Measurements from ENCODE around the gene MOV10L1. TPM values are rescaled to one million over a fixed set of nuclear protein-coding genes. Genes with fewer than 3 reads are reported as not detected.
A peak's percentile ranks its signal among the peaks of the same experiment; 100 is the strongest.

The MOV10L1 gene
- total and polyA plus RNA-seq, 2 donors from 2014 or later = 0.38 to 0.62 TPM

DNA sequence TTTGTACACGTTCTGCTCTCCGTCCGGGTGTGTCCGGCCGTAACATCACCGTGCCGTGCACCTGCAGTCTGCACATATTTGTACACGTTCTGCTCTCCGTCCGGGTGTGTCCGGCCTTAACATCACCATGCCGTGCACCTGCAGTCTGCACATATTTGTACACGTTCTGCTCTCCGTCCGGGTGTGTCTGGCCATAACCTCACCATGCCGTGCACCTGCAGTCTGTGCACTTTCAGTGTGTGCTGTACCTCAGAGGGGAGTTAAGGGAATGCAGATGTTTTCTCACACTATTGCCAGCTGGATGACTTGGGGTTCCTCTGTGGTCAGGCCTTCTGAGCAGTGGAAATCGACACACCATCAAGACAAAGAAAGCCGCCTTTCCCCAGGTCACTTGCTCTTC lies 35.9 kb upstream of the MOV10L1 start:
- no peak for FAIRE-seq
- no peak overlapping the region for H3K4me3 ChIP-seq (ENCODE audit: low read length in 3 of 3)
- no peak overlapping the region for H3K27ac ChIP-seq (ENCODE audit: low read depth in 2 of 2, low read length in 2 of 2)
- H3K27me3 ChIP-seq (ENCODE audit: control insufficient read depth, insufficient read depth, low read length) = no peaks in the 10 kb centered on the region
- TF ChIP-seq, protein P1, sequence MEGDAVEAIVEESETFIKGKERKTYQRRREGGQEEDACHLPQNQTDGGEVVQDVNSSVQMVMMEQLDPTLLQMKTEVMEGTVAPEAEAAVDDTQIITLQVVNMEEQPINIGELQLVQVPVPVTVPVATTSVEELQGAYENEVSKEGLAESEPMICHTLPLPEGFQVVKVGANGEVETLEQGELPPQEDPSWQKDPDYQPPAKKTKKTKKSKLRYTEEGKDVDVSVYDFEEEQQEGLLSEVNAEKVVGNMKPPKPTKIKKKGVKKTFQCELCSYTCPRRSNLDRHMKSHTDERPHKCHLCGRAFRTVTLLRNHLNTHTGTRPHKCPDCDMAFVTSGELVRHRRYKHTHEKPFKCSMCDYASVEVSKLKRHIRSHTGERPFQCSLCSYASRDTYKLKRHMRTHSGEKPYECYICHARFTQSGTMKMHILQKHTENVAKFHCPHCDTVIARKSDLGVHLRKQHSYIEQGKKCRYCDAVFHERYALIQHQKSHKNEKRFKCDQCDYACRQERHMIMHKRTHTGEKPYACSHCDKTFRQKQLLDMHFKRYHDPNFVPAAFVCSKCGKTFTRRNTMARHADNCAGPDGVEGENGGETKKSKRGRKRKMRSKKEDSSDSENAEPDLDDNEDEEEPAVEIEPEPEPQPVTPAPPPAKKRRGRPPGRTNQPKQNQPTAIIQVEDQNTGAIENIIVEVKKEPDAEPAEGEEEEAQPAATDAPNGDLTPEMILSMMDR (IDR thresholded peaks at IDR 0.05; ENCODE audit: borderline replicate concordance, extremely low read depth, insufficient read depth) = no peak
- H3K4me1 ChIP-seq (ENCODE audit: control insufficient read depth in 2 of 3, insufficient read depth in 2 of 3, low read depth in 1 of 3, low read length in 3 of 3) = no peaks in the 10 kb centered on the region
- H3K36me3 ChIP-seq (ENCODE audit: control insufficient read depth in 2 of 3, insufficient read depth in 3 of 3, low read length in 3 of 3) = no peaks in the 10 kb centered on the region
- peak in 2 of 5 donors; percentile 9 to 37 for DNase-seq
- H3K9ac ChIP-seq (ENCODE audit: low read length in 3 of 3) = no peak overlapping the region
- H3K9me3 ChIP-seq (ENCODE audit: control insufficient read depth in 2 of 3, insufficient read depth in 1 of 3, low read length in 3 of 3) = no peaks in the 10 kb centered on the region
- intact Hi-C loops (cut with DNase I) = no loop called here

DNA sequence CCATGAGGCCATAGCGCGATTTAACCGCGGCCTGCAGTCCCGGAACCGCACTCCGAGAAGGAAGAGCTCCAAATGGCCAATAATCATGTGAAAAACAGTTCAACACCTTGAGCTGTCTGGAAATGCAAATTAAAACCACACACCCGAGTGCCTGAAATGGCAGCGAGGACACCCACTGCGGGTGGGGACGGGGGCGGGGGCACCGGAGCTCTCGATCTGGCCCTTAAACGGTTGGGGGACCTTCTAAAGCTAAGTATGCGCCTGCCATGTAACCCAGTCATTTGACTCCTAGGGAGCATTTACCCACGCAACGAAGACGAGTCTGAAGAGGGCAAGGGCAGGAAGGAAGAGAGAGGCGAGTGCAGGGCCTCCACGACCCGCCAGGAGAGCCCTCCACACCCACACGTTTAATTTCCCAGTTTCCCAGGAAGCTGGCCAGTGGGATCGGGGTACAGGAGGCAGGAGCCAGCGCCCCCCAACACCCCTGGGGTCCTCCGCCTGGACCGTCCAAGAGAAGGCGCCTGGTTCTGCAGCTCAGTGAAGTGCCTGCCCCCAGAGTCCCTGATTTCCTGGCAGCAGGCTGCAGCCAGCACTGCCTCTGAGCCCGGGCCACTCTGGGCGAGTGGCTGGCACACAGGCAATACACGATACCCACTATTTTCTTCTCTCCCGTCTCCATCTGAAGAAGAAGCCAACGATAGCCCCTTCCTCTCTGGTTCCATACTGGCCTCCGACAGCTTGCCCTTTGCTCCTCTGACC lies 33.4 kb upstream of the MOV10L1 start:
- intact Hi-C loops (cut with DNase I) = no loop called here

DNA sequence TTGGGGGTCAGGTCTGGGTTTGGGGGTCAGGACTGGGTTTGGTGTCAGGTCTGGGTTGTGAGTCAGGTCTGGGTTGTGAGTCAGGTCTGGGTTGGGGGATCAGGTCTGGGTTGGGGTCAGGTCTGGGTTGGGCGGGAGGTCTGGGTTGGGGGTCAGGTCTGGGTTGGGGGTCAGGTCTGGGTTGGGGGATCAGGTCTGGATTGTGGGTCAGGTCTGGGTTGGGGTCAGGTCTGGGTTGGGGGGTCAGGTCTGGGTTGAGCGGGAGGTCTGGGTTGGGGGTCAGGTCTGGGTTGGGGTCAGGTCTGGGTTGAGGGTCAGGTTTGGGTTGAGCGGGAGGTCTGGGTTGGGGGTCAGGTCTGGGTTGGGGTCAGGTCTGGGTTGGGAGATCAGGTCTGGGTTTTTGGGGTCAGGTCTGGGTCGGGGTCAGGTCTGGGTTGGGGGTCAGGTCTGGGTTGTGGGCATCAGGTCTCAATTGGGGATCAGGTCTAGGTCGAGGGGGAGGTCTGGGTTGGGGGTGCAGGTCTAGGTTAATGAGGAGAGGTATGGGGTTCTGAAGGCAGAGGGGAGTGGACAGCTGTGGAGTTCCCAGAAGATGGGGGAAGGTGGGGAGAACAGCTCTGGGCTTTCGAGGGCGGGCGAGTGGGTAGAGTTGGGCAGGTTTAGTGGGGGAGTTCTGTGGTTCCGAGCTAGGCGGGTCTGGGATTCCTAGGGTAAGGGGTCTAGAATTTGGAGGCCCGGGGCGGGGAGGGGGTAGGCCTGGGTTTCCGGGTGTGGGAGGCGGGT lies 32.3 kb upstream of the MOV10L1 start:
- TF ChIP-seq, protein P1 (IDR thresholded peaks at IDR 0.05; ENCODE audit: borderline replicate concordance, extremely low read depth, insufficient read depth) = no peak
- no peaks in the 10 kb centered on the region for H3K27me3 ChIP-seq (ENCODE audit: control insufficient read depth, insufficient read depth, low read length)
- DNase-seq (peak in 2 of 5 donors; percentile 63 to 87), FAIRE-seq (no peak)
- H3K9ac ChIP-seq (ENCODE audit: low read length in 3 of 3) = no peak overlapping the region
- intact Hi-C loops (cut with DNase I) = no loop called here
- no peak overlapping the region for H3K4me3 ChIP-seq (ENCODE audit: low read length in 3 of 3)
- peaks cover 0 to 2% (median 0%) of the 10 kb centered on the region in 3 donors for H3K4me1 ChIP-seq (ENCODE audit: control insufficient read depth in 2 of 3, insufficient read depth in 2 of 3, low read depth in 1 of 3, low read length in 3 of 3)
- H3K36me3 ChIP-seq (ENCODE audit: control insufficient read depth in 2 of 3, insufficient read depth in 3 of 3, low read length in 3 of 3) = no peaks in the 10 kb centered on the region
- H3K9me3 ChIP-seq (ENCODE audit: control insufficient read depth in 2 of 3, insufficient read depth in 1 of 3, low read length in 3 of 3) = no peaks in the 10 kb centered on the region
- H3K27ac ChIP-seq (ENCODE audit: low read depth in 2 of 2, low read length in 2 of 2) = no peak overlapping the region

More for the DNA sequence above, 33.4 kb upstream of the MOV10L1 start:
- TF ChIP-seq, protein P1 (IDR thresholded peaks at IDR 0.05; ENCODE audit: borderline replicate concordance, extremely low read depth, insufficient read depth) = no peak
- DNase-seq (peak in 1 of 5 donors; percentile 45), FAIRE-seq (no peak)
- Histone ChIP-seq H3K4me3 (ENCODE audit: low read length in 3 of 3) (no peak overlapping the region), H3K36me3 (ENCODE audit: control insufficient read depth in 2 of 3, insufficient read depth in 3 of 3, low read length in 3 of 3) (no peaks in the 10 kb centered on the region), H3K27me3 (ENCODE audit: control insufficient read depth, insufficient read depth, low read length) (no peaks in the 10 kb centered on the region), H3K9ac (ENCODE audit: low read length in 3 of 3) (no peak overlapping the region), H3K9me3 (ENCODE audit: control insufficient read depth in 2 of 3, insufficient read depth in 1 of 3, low read length in 3 of 3) (no peaks in the 10 kb centered on the region), H3K4me1 (ENCODE audit: control insufficient read depth in 2 of 3, insufficient read depth in 2 of 3, low read depth in 1 of 3, low read length in 3 of 3) (peaks cover 0 to 2% (median 0%) of the 10 kb centered on the region in 3 donors), H3K27ac (ENCODE audit: low read depth in 2 of 2, low read length in 2 of 2) (no peak overlapping the region)

Data from kidney (tissue), 14 donors.